ENCODE measurements around the gene C1orf50. TPM values are rescaled to one million over a fixed set of nuclear protein-coding genes. Genes with fewer than 3 reads are reported as not detected.

C1orf50 gene
- total and polyA plus RNA-seq, 12 donors, result 4.7 to 10.7 (median 7.8) TPM

DNA sequence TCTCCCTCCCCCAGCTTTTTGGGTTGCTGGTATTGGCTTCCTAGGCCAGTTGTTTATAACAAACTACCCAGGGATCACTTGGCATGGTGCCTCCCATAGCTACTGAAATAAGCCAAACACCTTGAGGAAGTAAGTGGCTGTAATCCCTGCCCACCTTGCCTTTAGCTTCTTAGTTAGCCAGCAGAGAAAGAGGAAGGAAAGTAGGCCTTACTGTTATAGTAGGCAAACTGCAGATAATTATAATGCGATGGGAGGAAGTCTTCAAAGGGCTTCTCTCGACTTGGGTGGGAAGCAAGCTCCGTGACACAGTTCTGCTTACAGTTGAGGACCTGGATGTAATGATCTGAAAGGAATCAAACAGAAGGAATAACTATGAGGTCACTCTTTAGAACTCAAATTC lies 8.4 kb upstream of the C1orf50 start:
- H3K4me1 ChIP-seq, result peaks cover 0 to 12% (median 0%) of the 10 kb centered on the region in 9 donors
- ATAC-seq, result no peak
- intact Hi-C loops (cut with DNase I), result loop anchor here in 5 of 10 donors (5.0 to 10.0 kb wide), 5 partner anchors 101 to 604 kb away; partner anchors contain the start of genes FOXJ3 (in 1 of the 5), GUCA2B (in 1 of the 5) and PPIH (in 1 of the 5)

DNA sequence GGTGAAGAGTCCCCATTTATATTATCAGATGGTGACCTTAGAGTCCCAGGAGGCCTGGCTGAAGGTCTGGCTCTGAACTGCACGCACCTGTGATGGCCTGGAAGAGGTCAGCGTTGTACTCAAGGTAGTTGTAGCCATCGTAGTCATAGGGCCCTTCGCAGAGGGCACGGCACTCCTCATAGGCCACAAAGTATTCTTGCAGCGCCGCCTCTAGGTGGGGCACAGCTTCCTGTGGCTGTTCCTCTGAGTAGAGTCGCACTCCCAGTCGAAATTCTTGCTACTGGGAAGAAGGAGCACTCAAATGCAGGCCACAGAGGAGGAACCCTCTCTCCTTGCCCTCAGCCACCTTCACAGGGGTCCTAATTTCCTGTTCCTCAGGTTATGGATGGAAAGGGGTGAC lies 7.9 kb upstream of the C1orf50 start:
- intact Hi-C loops (cut with DNase I), result loop anchor here in 5 of 10 donors (5.0 to 10.0 kb wide), 5 partner anchors 102 to 604 kb away; partner anchors contain the start of genes FOXJ3 (in 1 of the 5), GUCA2B (in 1 of the 5) and PPIH (in 1 of the 5)
- Histone ChIP-seq H3K27ac (no peak overlapping the region), H3K36me3 (peaks cover 0 to 87% (median 49%) of the 10 kb centered on the region in 9 donors), H3K27me3 (no peaks in the 10 kb centered on the region), H3K4me1 (peaks cover 0 to 14% (median 4%) of the 10 kb centered on the region in 9 donors), H3K4me3 (no peak overlapping the region), H3K9me3 (no peaks in the 10 kb centered on the region)
- TF ChIP-seq, protein P1, sequence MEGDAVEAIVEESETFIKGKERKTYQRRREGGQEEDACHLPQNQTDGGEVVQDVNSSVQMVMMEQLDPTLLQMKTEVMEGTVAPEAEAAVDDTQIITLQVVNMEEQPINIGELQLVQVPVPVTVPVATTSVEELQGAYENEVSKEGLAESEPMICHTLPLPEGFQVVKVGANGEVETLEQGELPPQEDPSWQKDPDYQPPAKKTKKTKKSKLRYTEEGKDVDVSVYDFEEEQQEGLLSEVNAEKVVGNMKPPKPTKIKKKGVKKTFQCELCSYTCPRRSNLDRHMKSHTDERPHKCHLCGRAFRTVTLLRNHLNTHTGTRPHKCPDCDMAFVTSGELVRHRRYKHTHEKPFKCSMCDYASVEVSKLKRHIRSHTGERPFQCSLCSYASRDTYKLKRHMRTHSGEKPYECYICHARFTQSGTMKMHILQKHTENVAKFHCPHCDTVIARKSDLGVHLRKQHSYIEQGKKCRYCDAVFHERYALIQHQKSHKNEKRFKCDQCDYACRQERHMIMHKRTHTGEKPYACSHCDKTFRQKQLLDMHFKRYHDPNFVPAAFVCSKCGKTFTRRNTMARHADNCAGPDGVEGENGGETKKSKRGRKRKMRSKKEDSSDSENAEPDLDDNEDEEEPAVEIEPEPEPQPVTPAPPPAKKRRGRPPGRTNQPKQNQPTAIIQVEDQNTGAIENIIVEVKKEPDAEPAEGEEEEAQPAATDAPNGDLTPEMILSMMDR (IDR thresholded peaks at IDR 0.05), result no peak
- no peak for ATAC-seq
- DNase-seq, result no peak
- 78 to 81% methylated on average over 9 of the region's 9 CpGs for WGBS, 2 donors

More for the DNA sequence above, 8.4 kb upstream of the C1orf50 start:
- Histone ChIP-seq H3K27me3 (no peaks in the 10 kb centered on the region), H3K27ac (no peak overlapping the region), H3K4me3 (no peak overlapping the region), H3K9me3 (no peaks in the 10 kb centered on the region), H3K36me3 (peaks cover 0 to 92% (median 53%) of the 10 kb centered on the region in 9 donors)
- DNase-seq, result no peak
- TF ChIP-seq, protein P1 (IDR thresholded peaks at IDR 0.05), result no peak
- 74 to 77% methylated on average over 3 of the region's 3 CpGs for WGBS, 2 donors

DNA sequence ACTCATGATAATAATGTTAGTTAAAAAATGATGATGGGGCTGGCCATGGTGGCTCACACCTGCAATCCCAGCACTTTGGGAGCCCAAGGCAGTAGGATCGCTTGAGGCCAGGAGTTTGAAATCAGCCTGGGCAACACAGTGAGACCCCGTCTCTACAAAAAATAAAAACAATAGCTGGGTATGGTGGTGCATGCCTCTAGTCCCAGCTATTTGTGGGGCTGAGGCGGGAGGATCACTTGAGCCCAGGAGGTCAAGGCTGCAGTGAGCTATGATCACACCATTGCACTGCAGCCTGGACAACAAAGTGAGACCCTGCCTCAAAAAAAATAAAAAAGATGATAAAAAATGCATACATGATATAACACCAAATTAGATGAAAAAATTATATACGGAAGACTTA lies 5.5 kb upstream of the C1orf50 start:
- TF ChIP-seq, protein P1 (IDR thresholded peaks at IDR 0.05), result no peak

DNA sequence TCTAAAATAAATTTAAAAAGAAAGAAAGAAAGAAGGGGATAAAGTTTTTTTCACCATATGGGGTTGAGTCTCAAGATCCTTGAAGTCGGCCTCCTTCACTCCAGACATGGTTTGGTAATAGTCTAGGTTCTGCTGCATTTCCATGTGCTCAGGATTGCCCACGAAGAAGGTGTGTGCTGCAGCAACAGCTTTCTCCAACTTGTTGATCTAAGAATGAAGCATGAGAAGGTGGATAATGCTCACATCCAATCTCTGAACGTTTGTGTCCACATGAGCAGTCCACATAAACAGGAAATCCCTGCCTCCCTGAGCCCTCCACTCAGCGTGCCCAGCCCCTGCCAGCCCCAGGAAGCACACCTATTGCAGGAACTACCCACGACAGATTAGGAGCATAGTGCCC lies 4.8 kb upstream of the C1orf50 start:
- peaks cover 0 to 56% (median 25%) of the 10 kb centered on the region in 9 donors for H3K36me3 ChIP-seq
- no peak overlapping the region for H3K27ac ChIP-seq
- H3K4me3 ChIP-seq, result no peak overlapping the region
- intact Hi-C loops (cut with DNase I), result loop anchor here in 1 of 10 donors (10.0 kb wide), 1 partner anchor 163 kb away; no protein-coding TSS in a partner anchor
- WGBS, 2 donors, result 65 to 68% methylated on average over 5 of the region's 5 CpGs
- peaks cover 2 to 28% (median 20%) of the 10 kb centered on the region in 9 donors for H3K4me1 ChIP-seq
- H3K9me3 ChIP-seq, result no peaks in the 10 kb centered on the region
- no peak for ATAC-seq
- H3K27me3 ChIP-seq, result no peaks in the 10 kb centered on the region
- DNase-seq, result no peak
- TF ChIP-seq, protein P1 (IDR thresholded peaks at IDR 0.05), result no peak

More for the DNA sequence above, 5.5 kb upstream of the C1orf50 start:
- Histone ChIP-seq H3K27ac (no peak overlapping the region), H3K4me1 (peaks cover 2 to 31% (median 20%) of the 10 kb centered on the region in 9 donors), H3K4me3 (no peak overlapping the region), H3K27me3 (no peaks in the 10 kb centered on the region), H3K36me3 (peaks cover 0 to 63% (median 25%) of the 10 kb centered on the region in 9 donors), H3K9me3 (no peaks in the 10 kb centered on the region)
- 94% methylated on average over 4 of the region's 4 CpGs for WGBS, 2 donors
- ATAC-seq (no peak), DNase-seq (no peak)
- intact Hi-C loops (cut with DNase I), result loop anchor here in 1 of 10 donors (10.0 kb wide), 1 partner anchor 163 kb away; no protein-coding TSS in a partner anchor

All from heart right ventricle (tissue), 16 donors.